Esophagus muscularis mucosa (tissue), 3 donors: Measurements from ENCODE around the gene NME7.

Experiments
- CTCF ChIP-seq, 3 experiments: fragments of 200-600 bp in 2 of 3; fragments of 450-650 bp in 1 of 3; sonication (generic) in 2 of 3; IDR thresholded peaks; one replicate each; pipeline ENCODE4 v1.5.1; 2017 to 2019; ENCODE audit warnings: antibody characterized with exemption in 3 of 3, mild to moderate bottlenecking in 2 of 3, moderate library complexity in 1 of 3
- POLR2A ChIP-seq: fragments of 450-650 bp; IDR thresholded peaks from one replicate; pipeline ENCODE4 v1.6.1; 2017; ENCODE audit warnings: antibody characterized with exemption, moderate library complexity, mild to moderate bottlenecking, low read depth

- TF ChIP-seq CTCF (IDR thresholded peaks at IDR 0.05) = no peak
- TF ChIP-seq POLR2A = no peak
Observed at GRCh38 chr1:169156580-169156979, 211.0 kb downstream of the NME7 start.
